Regular cardiac myocyte (primary cell): Measurements from ENCODE around the gene TRIM64C. TPM values are rescaled to one million over a fixed set of nuclear protein-coding genes. Genes with fewer than 3 reads are reported as not detected.

Experiments used
- total RNA-seq: library from RNA; depleted of rRNA; stranded (reverse); fragments of >200 nt; gene quantifications from 2 replicates; pipeline ENCODE4 v1.2.3, GENCODE V29; 2014

Gene TRIM64C
- total RNA-seq: not detected in 2 replicates

DNA sequence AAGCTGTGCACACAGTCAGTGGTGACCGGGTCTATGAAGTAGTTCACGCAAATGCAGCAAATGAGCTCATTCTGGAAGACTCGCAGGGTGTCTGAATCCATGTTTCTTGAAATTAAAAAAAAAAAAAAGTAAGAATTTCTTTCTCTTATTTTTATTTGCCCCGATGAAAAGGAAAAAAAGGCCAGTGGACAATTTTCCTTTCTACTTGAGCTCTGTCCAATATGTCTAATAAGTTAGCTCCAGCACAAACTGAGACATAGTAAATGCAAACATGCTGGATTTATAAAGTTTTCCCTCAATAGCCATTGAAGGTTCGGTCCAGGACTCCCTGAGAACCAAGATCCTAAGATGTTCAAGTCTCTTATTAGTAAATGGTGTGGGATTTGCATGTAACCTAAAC, at the start of gene TRIM64C:
TSS of gene TRIM64C (minus strand) at position 101 of the 400 bp plus-strand sequence. CDS start at position 101, 0 bp downstream.

GRCh38 chr11:49028523-49028922, 30.4 kb downstream of the TRIM64C start, which contains the start of gene TRIM49B:
TRIM49B (plus strand) TSS chr11:49028823; CDS start chr11:49031600, 2,777 bp downstream.

Other genes with a start within 250 kb of the TRIM64C start
- gene TRIM51G, start 75.2 kb downstream of the TRIM64C start, total RNA-seq: not detected in 2 replicates
- not detected in 2 replicates for gene TRIM49B, start 30.3 kb downstream of the TRIM64C start, total RNA-seq
- 0.28 TPM in 1 of 2 replicates, not detected in the other for gene FOLH1, start 149.5 kb upstream of the TRIM64C start, total RNA-seq